NCI-H1436 treated with DMSO at 0.1 percent for 48 hours (cell line): Measurements from ENCODE around the gene CAVIN2.

Source experiments
- DNase-seq: peaks from one replicate; lab custom pipeline; 2025; lab: John Stamatoyannopoulos, UW

Gene CAVIN2, protein sequence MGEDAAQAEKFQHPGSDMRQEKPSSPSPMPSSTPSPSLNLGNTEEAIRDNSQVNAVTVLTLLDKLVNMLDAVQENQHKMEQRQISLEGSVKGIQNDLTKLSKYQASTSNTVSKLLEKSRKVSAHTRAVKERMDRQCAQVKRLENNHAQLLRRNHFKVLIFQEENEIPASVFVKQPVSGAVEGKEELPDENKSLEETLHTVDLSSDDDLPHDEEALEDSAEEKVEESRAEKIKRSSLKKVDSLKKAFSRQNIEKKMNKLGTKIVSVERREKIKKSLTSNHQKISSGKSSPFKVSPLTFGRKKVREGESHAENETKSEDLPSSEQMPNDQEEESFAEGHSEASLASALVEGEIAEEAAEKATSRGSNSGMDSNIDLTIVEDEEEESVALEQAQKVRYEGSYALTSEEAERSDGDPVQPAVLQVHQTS

DNA sequence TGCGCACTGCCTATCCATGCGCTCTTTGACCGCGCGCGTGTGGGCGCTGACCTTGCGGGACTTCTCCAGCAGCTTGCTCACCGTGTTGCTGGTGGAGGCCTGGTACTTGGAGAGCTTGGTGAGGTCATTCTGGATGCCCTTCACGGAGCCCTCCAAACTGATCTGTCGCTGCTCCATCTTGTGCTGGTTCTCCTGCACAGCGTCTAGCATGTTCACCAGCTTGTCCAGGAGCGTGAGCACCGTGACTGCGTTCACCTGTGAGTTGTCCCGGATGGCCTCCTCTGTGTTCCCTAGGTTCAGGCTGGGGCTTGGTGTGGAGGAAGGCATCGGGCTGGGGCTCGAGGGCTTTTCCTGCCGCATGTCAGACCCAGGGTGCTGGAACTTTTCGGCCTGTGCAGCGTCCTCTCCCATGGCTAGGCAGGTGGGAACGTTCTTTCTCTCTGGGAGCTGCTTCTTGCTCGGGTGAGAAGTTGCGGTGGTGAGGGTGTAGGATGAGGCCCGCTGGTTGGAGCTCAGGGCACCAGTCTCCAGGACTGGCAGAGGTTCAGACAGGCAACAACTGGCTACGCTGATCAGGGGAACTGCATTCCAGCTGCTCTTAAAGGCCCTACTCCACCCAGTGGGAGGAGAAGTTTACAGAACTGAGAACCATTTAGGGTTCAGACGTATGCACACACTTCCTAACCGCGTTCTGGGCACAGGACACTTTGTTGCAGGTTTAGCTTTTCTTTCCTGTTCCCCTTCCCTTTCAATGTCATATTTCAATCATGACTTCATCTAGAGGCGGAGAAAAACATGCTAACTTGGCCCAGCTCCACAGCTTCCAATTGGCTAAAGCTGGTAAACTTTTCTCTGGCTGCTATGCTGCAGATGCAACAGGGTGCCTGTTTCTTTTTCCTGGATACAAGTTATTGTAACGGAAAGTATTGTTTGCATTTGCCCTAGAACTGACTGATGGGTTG is at the start of gene CAVIN2:
Gene CAVIN2, minus strand, starts transcription at position 574 of the 962 bp plus-strand sequence. Its CDS starts 163 bp downstream, at position 411.
- DNase-seq, result no peak

- DNase-seq, result no peak
Observed at GRCh38 chr2:191895743-191896142, 48.9 kb upstream of the CAVIN2 start.

DNA sequence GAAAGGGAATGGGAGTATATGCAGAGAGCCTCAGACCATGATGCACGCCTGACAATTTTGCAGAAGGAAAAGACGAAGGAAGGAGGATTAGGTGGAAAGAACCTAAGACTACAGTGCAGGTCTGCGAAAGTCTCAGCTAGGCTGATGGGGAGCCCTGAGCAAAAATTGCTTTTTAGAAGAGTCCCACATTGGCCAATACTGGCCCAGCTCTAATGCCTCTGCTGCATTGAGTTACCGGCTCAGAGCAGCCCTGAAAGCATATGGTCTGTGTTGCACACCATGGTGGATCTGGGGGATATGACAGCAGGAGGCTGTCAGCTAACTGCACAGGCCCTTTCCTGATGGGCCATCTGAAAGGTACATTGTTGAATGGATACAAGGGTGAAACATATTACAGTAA is 48.3 kb upstream of the CAVIN2 start:
- no peak for DNase-seq

- no peak for DNase-seq
Observed at GRCh38 chr2:191894681-191895147, 47.8 kb upstream of the CAVIN2 start.

- DNase-seq, result no peak
Observed at GRCh38 chr2:191892391-191892790, 45.5 kb upstream of the CAVIN2 start.

DNA sequence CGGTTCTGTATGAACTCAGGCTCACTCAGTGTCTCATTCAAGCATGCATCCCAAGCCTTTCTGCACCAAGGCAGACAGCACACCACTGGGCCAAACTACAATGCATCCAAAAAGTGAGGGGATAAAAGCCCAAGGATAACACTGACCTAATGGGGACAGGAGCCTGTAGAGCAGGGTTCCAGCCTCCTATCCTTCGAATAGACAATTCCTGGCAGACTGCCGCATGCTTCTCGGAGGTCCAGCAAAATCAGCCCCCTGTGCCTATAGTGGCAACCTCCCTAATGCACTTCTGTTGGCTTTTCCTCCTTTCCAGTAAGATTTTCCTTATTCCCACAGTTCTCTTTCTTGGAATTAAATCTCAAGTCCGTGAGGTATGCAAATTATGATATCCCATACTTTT is 44.8 kb upstream of the CAVIN2 start:
- DNase-seq, result no peak

DNA sequence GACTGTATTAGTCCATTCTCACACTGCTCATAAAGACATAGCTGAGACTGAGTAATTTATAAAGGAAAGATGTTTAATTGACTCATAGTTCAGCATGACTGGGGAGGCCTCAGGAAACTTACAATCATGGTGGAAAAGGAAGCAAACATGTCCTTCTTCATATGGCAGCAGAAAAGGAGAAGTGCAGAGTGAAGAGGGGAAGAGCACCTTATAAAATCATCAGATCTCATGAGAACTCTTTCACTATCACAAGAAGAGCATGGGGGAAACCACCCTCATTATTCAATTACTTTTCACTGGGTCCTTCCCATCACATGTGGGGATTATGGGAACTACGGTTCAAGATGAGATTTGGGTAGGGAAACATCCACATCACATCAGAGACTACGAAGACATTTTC is 43.0 kb upstream of the CAVIN2 start:
- no peak for DNase-seq

GRCh38 chr2:191888400-191889166 is 41.7 kb upstream of the CAVIN2 start:
- no peak for DNase-seq

- no peak for DNase-seq
Observed at GRCh38 chr2:191885650-191886049, 38.8 kb upstream of the CAVIN2 start.

- DNase-seq, result no peak
Observed at GRCh38 chr2:191885098-191885497, 38.2 kb upstream of the CAVIN2 start.

DNA sequence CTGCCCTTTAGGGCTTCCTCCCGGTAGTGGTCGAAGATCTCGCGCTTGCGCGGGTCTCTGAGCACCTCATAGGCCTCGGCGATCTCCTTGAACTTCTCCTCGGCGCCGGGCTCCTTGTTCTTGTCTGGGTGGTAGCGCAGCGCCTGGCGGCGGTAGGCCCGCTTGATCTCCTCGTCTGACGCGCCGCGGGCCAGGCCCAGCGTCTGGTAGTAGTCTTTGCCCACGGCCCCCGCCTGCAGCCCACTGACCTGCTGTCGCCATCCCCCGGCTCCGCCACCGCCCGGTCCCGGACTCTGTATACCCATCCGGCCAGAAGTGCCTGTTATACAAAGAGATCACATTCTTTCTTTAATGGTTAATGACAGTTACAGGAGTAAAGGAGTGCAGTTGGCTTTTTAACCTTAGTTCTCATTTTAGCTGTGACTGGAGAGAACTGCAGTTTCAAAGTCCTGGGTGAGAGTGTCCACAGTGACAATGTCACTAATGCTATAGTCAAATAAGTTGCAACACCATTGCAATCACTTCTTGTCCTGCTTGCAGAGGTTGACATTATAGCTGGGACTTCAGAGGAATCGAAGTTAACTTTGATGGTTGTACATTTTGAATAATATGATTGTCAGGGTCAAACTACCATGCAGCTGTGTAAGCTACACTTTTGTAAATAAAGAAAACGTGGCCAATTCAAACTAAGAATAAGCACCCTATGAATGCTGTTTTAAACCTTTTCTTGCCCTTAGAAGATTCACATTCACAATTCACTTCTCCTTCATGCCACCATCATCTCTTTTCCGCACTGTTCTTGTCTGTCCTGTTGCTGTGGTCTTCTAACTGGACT is 35.3 kb upstream of the CAVIN2 start:
- DNase-seq, result no peak

- no peak for DNase-seq
Observed at GRCh38 chr2:191878548-191879279, 31.8 kb upstream of the CAVIN2 start.

DNA sequence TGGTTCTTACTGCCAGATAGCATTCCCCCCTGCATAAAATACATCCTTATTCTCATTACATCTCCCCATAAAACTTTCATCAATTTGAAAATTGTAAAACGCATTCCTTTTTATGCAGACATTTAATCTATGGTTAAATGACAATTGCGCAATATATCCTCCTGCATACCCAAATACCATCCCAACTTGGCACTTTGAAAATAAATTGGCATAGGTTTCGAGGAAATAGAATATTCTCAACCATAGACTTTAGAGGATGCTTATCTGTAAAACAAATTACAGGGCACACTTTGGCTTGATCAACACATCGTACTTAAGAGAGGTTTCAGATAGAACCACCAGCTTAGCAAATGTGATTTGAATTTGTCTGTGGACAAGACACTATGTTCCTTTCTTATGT is 31.0 kb upstream of the CAVIN2 start:
- no peak for DNase-seq

- DNase-seq, result no peak
Observed at GRCh38 chr2:191875859-191876258, 29.0 kb upstream of the CAVIN2 start.

DNA sequence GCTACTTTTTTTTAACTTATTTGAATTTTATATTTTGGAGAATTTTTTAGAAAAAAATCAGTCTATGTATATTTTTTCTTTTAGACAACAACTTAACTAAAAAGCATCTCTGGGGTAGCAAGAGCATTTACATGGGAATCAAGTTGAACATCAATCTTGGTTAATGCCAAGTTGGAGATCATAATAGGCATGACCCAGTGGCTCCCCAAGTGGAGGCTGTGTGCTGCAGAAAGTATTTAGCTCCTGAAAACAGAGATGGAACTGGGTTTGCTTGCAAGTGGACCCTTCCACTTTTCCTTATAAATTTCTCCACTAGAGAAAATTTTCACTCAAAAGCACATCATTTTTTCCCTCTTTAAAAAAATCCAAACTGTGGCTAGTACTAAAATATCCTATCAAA is 23.9 kb upstream of the CAVIN2 start:
- no peak for DNase-seq

- DNase-seq, result no peak
Observed at GRCh38 chr2:191869781-191870180, 22.9 kb upstream of the CAVIN2 start.

DNA sequence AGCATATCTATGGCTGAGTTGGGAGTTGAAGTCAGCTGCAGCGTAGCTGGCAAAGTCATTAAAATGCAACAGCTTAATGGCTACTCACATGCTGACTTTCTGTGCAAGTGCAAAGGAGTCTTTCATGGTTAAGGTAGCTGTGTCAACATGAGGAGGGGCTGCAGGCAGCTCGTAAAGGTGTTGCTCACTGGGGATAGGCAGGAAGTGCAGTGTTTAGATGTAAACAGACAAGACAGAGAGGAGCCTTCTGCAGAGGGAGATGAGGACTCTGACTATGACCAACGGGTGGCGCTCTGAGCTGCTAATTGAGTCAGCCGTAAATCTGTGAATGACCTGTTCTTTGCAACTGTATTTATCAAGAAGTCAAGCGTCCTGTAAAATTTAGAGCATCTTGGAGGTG is 22.3 kb upstream of the CAVIN2 start:
- no peak for DNase-seq

GRCh38 chr2:191867507-191867847 is 20.6 kb upstream of the CAVIN2 start:
- DNase-seq, result no peak

DNA sequence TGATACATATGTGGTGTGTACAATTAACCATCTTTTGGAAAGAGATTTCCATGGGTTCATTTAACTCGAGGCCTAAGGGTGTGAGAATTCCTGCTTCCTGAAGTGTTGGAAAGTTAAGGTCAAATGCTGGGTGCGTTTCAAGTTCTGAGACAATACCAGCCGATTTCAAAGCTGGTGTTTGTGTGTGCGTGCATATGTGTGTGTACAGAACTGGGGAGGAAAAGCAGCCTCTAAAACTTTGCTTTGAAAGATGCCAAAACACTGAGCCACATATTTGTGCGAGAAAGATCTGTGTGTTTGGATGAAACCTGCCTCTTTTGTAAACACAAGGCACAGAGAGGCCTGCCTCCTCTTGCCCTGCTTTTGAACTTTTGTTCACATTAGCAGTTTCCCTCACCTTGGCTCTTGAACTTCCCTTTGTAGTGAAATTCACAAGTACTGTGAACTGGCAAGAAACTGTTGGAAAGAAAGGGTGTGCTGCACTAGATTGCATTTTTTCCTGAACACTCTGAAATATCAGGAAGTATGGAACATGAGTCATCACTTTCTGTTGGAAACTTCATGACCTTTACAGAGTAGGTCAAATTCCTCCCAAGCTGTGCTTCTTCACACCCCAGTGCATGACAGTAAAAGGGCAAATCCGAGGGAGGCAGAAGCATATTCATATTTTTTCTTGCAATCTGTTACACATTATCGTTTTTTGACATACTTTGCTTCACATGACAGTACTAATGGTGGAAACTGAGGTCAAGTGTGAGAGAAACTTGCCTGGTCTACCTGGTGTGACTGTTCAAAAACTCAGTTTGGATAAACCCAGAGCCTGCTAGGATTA is 20.0 kb upstream of the CAVIN2 start:
- DNase-seq, result no peak

- DNase-seq, result no peak
Observed at GRCh38 chr2:191866195-191866594, 19.3 kb upstream of the CAVIN2 start.
